GM19240 (cell line): ENCODE data around the gene CUL7.
"Not testable (repeated sequence)": the region's sequence is repeated elsewhere in the genome, so short reads cannot be mapped to it uniquely, and the experiment has no call there.

ENCODE experiments used
- DNase-seq: peaks from one replicate; pipeline ENCODE4 v3.0.0; 2011; ENCODE audit warnings: low spot score; ENCODE audit not compliant: insufficient read length

The CUL7 gene

GRCh38 chr6:43016176-43016942 lies 37.3 kb downstream of the CUL7 start:
- DNase-seq, result no peak

- no peak for DNase-seq
Observed at GRCh38 chr6:43014434-43014909, 39.2 kb downstream of the CUL7 start.

GRCh38 chr6:43013843-43014433 lies 39.7 kb downstream of the CUL7 start, which contains the start of the genes KLHDC3 and MEA1:
Gene KLHDC3, plus strand, starts transcription at chr6:43014249. Its CDS starts 2,944 bp downstream, at chr6:43017193.
Gene MEA1, minus strand, starts transcription at chr6:43013946. Its CDS starts 133 bp downstream, at chr6:43013813.
- peak; percentile 93 for DNase-seq

- no peak for DNase-seq
Observed at GRCh38 chr6:43013097-43013842, 40.4 kb downstream of the CUL7 start.

GRCh38 chr6:43012364-43012763 lies 41.3 kb downstream of the CUL7 start:
- DNase-seq, result no peak

GRCh38 chr6:43011207-43011606 lies 42.4 kb downstream of the CUL7 start:
- DNase-seq, result no peak

GRCh38 chr6:43009124-43009523 lies 44.5 kb downstream of the CUL7 start:
- DNase-seq, result no peak

GRCh38 chr6:43007126-43007525 lies 46.5 kb downstream of the CUL7 start:
- no peak for DNase-seq

GRCh38 chr6:43006251-43006650 lies 47.4 kb downstream of the CUL7 start:
- DNase-seq, result no peak

- no peak for DNase-seq
Observed at GRCh38 chr6:43005844-43006243, 47.8 kb downstream of the CUL7 start.

GRCh38 chr6:43001843-43002242 lies 51.8 kb downstream of the CUL7 start:
- no peak for DNase-seq

- DNase-seq, result not testable (repeated sequence)
Observed at GRCh38 chr6:42998205-42998604, 55.4 kb downstream of the CUL7 start.

GRCh38 chr6:42996513-42996912 lies 57.1 kb downstream of the CUL7 start:
- DNase-seq, result no peak

- no peak for DNase-seq
Observed at GRCh38 chr6:42993445-42993844, 60.2 kb downstream of the CUL7 start.

GRCh38 chr6:42989923-42990322 lies 63.7 kb downstream of the CUL7 start:
- DNase-seq, result no peak

GRCh38 chr6:42988486-42989020 lies 65.1 kb downstream of the CUL7 start:
- no peak for DNase-seq
